SK-N-SH (cell line): ENCODE data around the gene VAV1. TPM values are rescaled to one million over a fixed set of nuclear protein-coding genes. Genes with fewer than 3 reads are reported as not detected.

Experiments
- CTCF ChIA-PET: fragments of 300-600, 350-600 bp; formaldehyde crosslinking; extraction: SDS; loops from one replicate; lab custom pipeline; 2021; lab: Yijun Ruan, JAX
- POLR2A ChIA-PET: fragments of 350-600 bp; sonication (Branson Sonifier 250); formaldehyde crosslinking; extraction: SDS; loops from one replicate; lab custom pipeline; 2020; ENCODE audit warnings: antibody characterized with exemption, inconsistent platforms; lab: Yijun Ruan, JAX
- DNase-seq: peaks from one replicate; pipeline ENCODE4 v3.0.0; 2012
- H2AFZ ChIP-seq: fragments of 200-600 bp; sonication (generic); 2 replicates; pipeline ENCODE4 v1.8.1; 2016; ENCODE audit warnings: antibody characterized with exemption, mild to moderate bottlenecking, low read depth
- H3F3A ChIP-seq: fragments of 200-600 bp; sonication (generic); replicated peaks from 2 replicates; pipeline ENCODE3; 2016; ENCODE audit warnings: antibody characterized with exemption, mild to moderate bottlenecking; ENCODE audit not compliant: insufficient read depth
- H3K27ac ChIP-seq, 2 experiments: fragments of 200-500 bp in 1 of 2; fragments of 200-600 bp in 1 of 2; sonication (Bioruptor generic) in 1 of 2; sonication (generic), shearing (Covaris generic) in 1 of 2; 2 replicates each; pipeline versions ENCODE4 v1.5.1 to v1.6.1; 2014 to 2016; ENCODE audit warnings: low read depth in 2 of 2, inconsistent platforms in 1 of 2, low read length in 1 of 2, mild to moderate bottlenecking in 1 of 2, mixed read lengths in 1 of 2
- H3K27me3 ChIP-seq: fragments of 200-600 bp; sonication (generic), shearing (Covaris generic); 2 replicates; pipeline ENCODE4 v1.6.1; 2016; ENCODE audit warnings: mixed run types; ENCODE audit not compliant: insufficient read depth
- H3K36me3 ChIP-seq, 2 experiments: fragments of 200-500 bp in 1 of 2; fragments of 200-600 bp in 1 of 2; sonication (Bioruptor generic) in 1 of 2; sonication (generic) in 1 of 2; replicated peaks in 1 of 2; 2 replicates each; pipeline versions ENCODE3 to v1.5.1; 2014 to 2016; ENCODE audit warnings: low read length in 1 of 2, mild to moderate bottlenecking in 1 of 2; ENCODE audit not compliant: insufficient read depth in 2 of 2, control insufficient read depth in 1 of 2
- H3K4me1 ChIP-seq, 2 experiments: fragments of 200-500 bp in 1 of 2; fragments of 200-600 bp in 1 of 2; sonication (Bioruptor generic) in 1 of 2; sonication (generic), shearing (Covaris generic) in 1 of 2; 2 replicates each; pipeline versions ENCODE4 v1.5.1 to v1.6.1; 2014 to 2016; ENCODE audit warnings: low read depth in 1 of 2, low read length in 1 of 2, mixed run types in 1 of 2; ENCODE audit not compliant: insufficient read depth in 2 of 2, control insufficient read depth in 1 of 2
- H3K4me2 ChIP-seq: fragments of 200-600 bp; sonication (generic), shearing (Covaris generic); 2 replicates; pipeline ENCODE4 v1.6.1; 2017; ENCODE audit warnings: mixed run types
- H3K4me3 ChIP-seq, 2 experiments: fragments of 200-500 bp in 1 of 2; fragments of 200-600 bp in 1 of 2; sonication (Bioruptor generic) in 1 of 2; sonication (generic), shearing (Covaris generic) in 1 of 2; 2 replicates each; pipeline versions ENCODE4 v1.5.1 to v1.8.1; 2014 to 2016; ENCODE audit warnings: low read depth in 2 of 2, inconsistent platforms in 1 of 2, low read length in 1 of 2, mild to moderate bottlenecking in 1 of 2, mixed read lengths in 1 of 2, moderate library complexity in 1 of 2
- H3K79me2 ChIP-seq: fragments of 200-600 bp; sonication (generic); 2 replicates; pipeline ENCODE4 v1.8.1; 2017; ENCODE audit warnings: mild to moderate bottlenecking; ENCODE audit not compliant: insufficient read depth
- H3K9ac ChIP-seq: fragments of 200-600 bp; sonication (generic); 2 replicates; pipeline ENCODE4 v1.6.1; 2017; ENCODE audit warnings: mixed run types
- H3K9me2 ChIP-seq: fragments of 200-600 bp; sonication (generic); 2 replicates; pipeline ENCODE4 v1.6.1; 2017; ENCODE audit warnings: mixed run types
- H3K9me3 ChIP-seq: fragments of 200-600 bp; sonication (generic); 2 replicates; pipeline ENCODE4 v1.6.1; 2017; ENCODE audit warnings: mixed run types, mild to moderate bottlenecking, moderate library complexity
- H4K20me1 ChIP-seq: fragments of 200-600 bp; sonication (generic); 2 replicates; pipeline ENCODE4 v1.6.1; 2017; ENCODE audit warnings: mild to moderate bottlenecking, mixed run types; ENCODE audit not compliant: insufficient read depth
- CTCF ChIP-seq: fragments of 200-600 bp; sonication (generic); IDR thresholded peaks from 2 replicates; pipeline ENCODE4 v1.6.1; 2017; ENCODE audit warnings: antibody characterized with exemption, mild to moderate bottlenecking, moderate library complexity
- ELF1 ChIP-seq: IDR thresholded peaks from 2 replicates; pipeline ENCODE4 v1.4.0; 2012
- EP300 ChIP-seq, 2 experiments: IDR thresholded peaks; 2 replicates each; pipeline versions ENCODE4 v1.4.0 to v1.6.1; 2012; ENCODE audit warnings: borderline replicate concordance in 1 of 2, low read depth in 1 of 2, low read length in 1 of 2
- EZH2phosphoT487 ChIP-seq: fragments of 200-600 bp; sonication (generic); IDR thresholded peaks from 2 replicates; pipeline ENCODE4 v1.6.1; 2017; ENCODE audit warnings: low read depth, mixed run types, mild to moderate bottlenecking, antibody characterized with exemption, moderate library complexity, borderline replicate concordance
- FOXJ3 ChIP-seq: sonication (generic); formaldehyde crosslinking; IDR thresholded peaks from 2 replicates; pipeline ENCODE4 v1.5.1; 2020; ENCODE audit warnings: mild to moderate bottlenecking, missing genetic modification reagents
- GATA2 ChIP-seq: sonication (generic); formaldehyde crosslinking; IDR thresholded peaks from 2 replicates; pipeline ENCODE4 v1.5.0; 2020; ENCODE audit warnings: mild to moderate bottlenecking, missing genetic modification reagents
- MAX ChIP-seq: IDR thresholded peaks from 2 replicates; pipeline ENCODE4 v1.4.0; 2012; ENCODE audit warnings: low read depth
- MXI1 ChIP-seq: IDR thresholded peaks from 2 replicates; pipeline ENCODE4 v1.6.1; 2012; ENCODE audit warnings: mild to moderate bottlenecking, low read depth, low read length, improper control_type of control experiment
- NFIC ChIP-seq: IDR thresholded peaks from 2 replicates; pipeline ENCODE4 v1.4.0; 2012; ENCODE audit warnings: borderline replicate concordance
- RAD21 ChIP-seq: IDR thresholded peaks from 2 replicates; pipeline ENCODE4 v1.6.1; 2012; ENCODE audit warnings: mild to moderate bottlenecking, low read length
- REST ChIP-seq: IDR thresholded peaks from 2 replicates; pipeline ENCODE4 v1.6.1; 2012; ENCODE audit warnings: mild to moderate bottlenecking, low read depth, low read length, moderate library complexity
- RFX5 ChIP-seq: IDR thresholded peaks from 2 replicates; pipeline ENCODE4 v1.6.1; 2012; ENCODE audit warnings: mild to moderate bottlenecking, improper control_type of control experiment, low read length
- RXRA ChIP-seq: IDR thresholded peaks from 2 replicates; pipeline ENCODE4 v1.4.0; 2012; ENCODE audit warnings: low read depth, mild to moderate bottlenecking, borderline replicate concordance
- SMC3 ChIP-seq: IDR thresholded peaks from 2 replicates; pipeline ENCODE4 v1.6.1; 2012; ENCODE audit warnings: low read depth, low read length, improper control_type of control experiment
- USF1 ChIP-seq: IDR thresholded peaks from 2 replicates; pipeline ENCODE4 v1.4.0; 2012; ENCODE audit warnings: low read depth, borderline replicate concordance
- ZBTB33 ChIP-seq: IDR thresholded peaks from 2 replicates; pipeline ENCODE4 v1.4.0; 2012; ENCODE audit warnings: low read depth, borderline replicate concordance
- WGBS: methylation state at CpG from one replicate; pipeline ENCODE4 v1.1.6; 2017; ENCODE audit warnings: low lambda C conversion rate; 5-methylcytosine and 5-hydroxymethylcytosine counted together
- polyA plus RNA-seq, 3 experiments: library from polyadenylated mRNA; depleted of rRNA; stranded (reverse); fragments of >200 nt; gene quantifications; 2 replicates each; pipeline ENCODE4 v1.2.3, GENCODE V29; 2012

VAV1 gene
- polyA plus RNA-seq, 1 of the 3 experiments (the other 2 are of a cell fraction) = 0.02 TPM

- Histone ChIP-seq H3F3A (peaks cover 3% of the 10 kb centered on the region), H3K9ac (no peak overlapping the region), H3K36me3 (no peaks in the 10 kb centered on the region), H2AFZ (no peak overlapping the region), H3K4me3 (no peak overlapping the region), H3K79me2 (no peaks in the 10 kb centered on the region), H3K9me3 (no peaks in the 10 kb centered on the region), H3K4me1 (no peaks in the 10 kb centered on the region; a peak in 1 of 4 replicates), H3K4me2 (no peak overlapping the region), H3K27me3 (peaks cover 6% of the 10 kb centered on the region; the same call in 1 of the 2 replicates), H3K9me2 (no peaks in the 10 kb centered on the region), H3K27ac (no peak overlapping the region), H4K20me1 (no peaks in the 10 kb centered on the region)
- WGBS = 19% methylated on average over 4 of the region's 4 CpGs
- TF ChIP-seq MAX (no peak), ZBTB33 (no peak), SMC3 (no peak), REST (no peak), EP300 (IDR thresholded peaks at IDR 0.05; ENCODE audit: borderline replicate concordance in 1 of 2, low read depth in 1 of 2, low read length in 1 of 2) (no peak), USF1 (no peak), NFIC (no peak), FOXJ3 (CRISPR knock-in tag) (no peak), RXRA (no peak), RAD21 (no peak), MXI1 (no peak), RFX5 (no peak), GATA2 (CRISPR knock-in tag) (no peak), EZH2phosphoT487 (no peak), CTCF (no peak), ELF1 (no peak)
- DNase-seq = no peak
- CTCF ChIA-PET = no interaction called here
- POLR2A ChIA-PET = no interaction called here
Observed at GRCh38 chr19:6776999-6777398, 4.5 kb downstream of the VAV1 start.
